HG03103 (cell line): ENCODE measurements around the gene SNORC.

ENCODE experiments used
- ATAC-seq: cut with Tn5 transposase; IDR thresholded peaks from one replicate; pipeline ENCODE4 v1.9.1; 2021; ENCODE audit warnings: low read depth; ENCODE audit not compliant: unreplicated experiment

Gene SNORC

DNA sequence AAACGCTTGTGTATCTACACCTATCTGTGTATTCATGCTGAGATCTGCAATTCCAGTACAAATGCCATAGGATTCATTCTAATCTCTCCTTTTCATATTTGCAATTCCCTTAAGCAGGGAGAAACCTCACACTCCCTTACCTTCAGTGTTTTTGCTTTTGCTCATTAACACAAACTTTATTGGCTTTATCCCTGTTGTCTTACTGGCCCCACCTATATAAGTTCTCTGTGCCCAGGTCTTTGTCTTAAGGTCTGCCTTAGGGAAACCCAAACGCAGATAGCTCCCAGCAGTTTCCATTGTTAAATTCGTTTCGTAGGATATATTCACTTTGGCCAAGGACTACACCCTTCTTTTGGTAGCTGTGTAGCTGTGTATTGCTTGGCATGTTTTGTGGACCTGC lies 4.0 kb upstream of the SNORC start:
- no peak for ATAC-seq

- no peak for ATAC-seq
These were observed 686 bp upstream of the SNORC start for GRCh38 chr2:232869138-232870017.

DNA sequence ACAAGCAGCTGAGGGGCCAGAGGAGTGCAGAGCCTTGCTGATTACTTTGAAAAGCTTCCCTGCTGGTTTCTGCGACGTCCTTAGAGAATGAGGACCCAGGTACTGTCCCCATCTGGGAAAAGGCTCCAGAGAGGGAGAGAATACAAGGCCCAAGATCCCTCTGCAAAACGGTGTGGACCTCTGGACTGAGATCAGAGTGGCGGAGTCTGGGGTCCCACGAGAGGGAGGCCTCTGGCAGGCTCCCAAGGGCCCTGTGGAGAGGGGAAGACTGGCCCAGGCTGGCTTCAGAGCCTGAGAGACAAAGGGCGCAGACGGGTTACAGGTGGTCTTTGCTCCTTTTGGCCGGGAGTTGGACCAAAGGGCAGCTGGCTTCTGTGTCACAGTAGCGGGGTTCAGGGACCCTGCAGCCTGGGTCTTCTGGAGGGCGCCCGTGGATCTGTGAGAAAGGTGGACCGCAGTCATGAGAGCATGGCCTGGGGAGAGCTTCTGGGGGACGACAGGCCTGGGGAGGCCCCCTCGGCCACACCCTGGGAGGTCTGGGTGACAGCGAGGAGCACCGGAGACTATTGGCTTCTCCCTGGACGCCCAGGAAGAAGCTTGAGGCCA lies 805 bp downstream of the SNORC start:
- ATAC-seq, result no peak

DNA sequence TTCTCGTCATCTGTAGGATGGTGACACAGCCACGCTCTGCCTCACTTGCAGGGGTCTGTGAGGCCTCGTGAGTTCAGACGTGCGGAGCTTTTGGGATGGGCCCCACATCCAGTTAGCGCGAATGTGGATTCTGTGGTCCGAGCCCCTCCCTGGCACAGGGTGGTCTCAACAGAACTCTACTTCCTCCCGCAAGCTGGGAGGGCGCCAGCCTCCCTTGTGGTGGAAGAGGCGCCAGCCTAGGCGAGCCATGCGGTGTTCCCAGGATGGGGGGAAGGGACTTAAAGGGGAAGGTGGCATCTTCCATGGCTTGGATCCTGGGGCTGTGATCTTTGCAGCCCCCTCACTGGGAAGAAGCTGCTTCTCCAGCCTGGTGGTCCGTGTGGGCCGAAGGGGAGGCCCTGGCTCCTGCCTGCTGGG lies 1.4 kb downstream of the SNORC start:
- ATAC-seq, result no peak

GRCh38 chr2:232871835-232872736 lies 2.0 kb downstream of the SNORC start:
- ATAC-seq, result no peak

DNA sequence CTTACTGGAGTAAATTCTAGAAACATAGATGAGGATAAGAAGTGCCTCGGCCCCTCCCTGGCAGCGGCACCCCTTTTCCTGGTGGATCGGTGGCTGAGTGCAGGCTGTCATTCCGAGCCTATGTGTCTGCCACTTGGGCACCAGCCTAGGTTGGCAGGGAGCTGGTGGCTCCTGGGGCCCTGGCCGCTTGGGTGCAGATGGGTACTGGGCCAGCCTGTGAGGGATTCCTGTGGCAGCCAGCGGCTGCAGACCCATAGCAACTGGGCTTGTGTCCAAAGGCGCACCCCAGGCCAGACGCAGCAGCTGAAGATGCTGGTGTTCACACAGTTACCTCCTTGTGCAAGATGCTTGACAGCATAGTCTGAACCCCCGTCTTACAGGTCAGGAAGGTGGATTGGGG lies 2.8 kb downstream of the SNORC start:
- ATAC-seq, result no peak

- no peak for ATAC-seq
These were observed 3.3 kb downstream of the SNORC start for GRCh38 chr2:232873292-232873908.

GRCh38 chr2:232873909-232874641 lies 4.0 kb downstream of the SNORC start:
- no peak for ATAC-seq

GRCh38 chr2:232874677-232875223 lies 4.7 kb downstream of the SNORC start:
- ATAC-seq, result no peak

DNA sequence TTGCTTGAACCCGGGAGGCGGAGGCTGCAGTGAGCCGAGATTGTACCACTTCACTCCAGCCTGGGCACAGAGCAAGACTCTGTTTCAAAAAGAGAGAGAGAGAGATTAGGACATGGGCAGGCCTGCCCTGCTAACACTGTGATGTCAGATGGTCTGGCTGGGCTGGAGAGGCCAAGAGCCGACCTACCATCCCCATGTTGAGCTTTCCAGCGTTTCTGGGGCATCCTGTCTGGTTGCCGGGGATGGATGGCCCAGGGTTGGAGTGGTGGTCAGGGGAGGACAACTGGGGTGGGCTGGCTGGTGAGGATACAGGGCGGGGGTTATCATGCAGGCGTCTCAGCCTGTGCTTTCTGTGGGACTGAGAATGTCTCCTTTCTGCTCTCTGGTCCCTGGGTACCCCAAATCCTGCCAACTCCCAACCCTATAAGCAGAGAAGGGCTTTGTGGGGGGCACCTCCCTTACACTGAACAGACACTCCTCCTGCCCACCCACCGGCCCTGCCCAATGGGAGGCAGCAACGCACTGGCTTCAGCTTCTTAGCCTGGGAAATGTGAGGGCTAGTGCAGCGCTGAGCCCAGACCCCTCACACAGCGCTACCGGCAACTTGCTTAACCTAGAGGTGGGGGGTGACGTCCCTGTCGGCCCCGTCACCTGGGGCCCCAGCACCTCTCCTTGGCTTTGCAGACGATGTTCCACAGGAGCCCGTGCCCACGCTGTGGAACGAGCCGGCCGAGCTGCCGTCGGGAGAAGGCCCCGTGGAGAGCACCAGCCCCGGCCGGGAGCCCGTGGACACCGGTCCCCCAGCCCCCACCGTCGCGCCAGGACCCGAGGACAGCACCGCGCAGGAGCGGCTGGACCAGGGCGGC lies 5.4 kb downstream of the SNORC start:
- ATAC-seq, result no peak

GRCh38 chr2:232876161-232876977 lies 6.3 kb downstream of the SNORC start:
- ATAC-seq, result no peak

- ATAC-seq, result no peak
These were observed 6.9 kb downstream of the SNORC start for GRCh38 chr2:232876978-232877441.

DNA sequence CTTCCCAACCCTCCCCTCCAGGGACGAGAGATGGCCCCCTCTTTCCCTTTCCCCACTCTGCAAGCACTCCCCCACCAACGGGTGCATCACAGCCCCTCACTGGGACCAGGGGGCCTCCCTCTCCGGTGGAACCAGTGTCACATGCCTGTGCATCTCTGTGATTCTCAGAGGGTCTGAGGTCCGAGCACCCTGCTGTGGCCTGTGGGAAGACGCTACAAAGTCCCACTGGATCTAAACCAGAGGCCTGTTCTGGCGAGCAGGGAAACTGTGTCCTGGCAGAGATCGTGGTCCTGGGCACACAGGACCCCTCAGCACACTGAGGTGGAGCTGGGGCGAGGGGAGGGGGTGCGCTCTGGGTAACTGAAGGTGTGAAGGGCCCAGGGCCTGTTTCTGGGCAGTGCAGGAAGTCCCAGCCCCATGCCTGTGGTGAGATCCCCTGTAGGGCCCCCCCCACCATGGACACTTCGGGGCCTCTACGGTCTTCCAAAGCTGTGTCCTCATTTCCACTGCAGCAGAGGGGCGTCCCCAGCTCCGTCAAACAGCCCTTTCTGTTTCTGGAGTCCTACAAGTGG lies 8.0 kb downstream of the SNORC start:
- no peak for ATAC-seq

- no peak for ATAC-seq
These were observed 9.0 kb downstream of the SNORC start for GRCh38 chr2:232878855-232879617.

DNA sequence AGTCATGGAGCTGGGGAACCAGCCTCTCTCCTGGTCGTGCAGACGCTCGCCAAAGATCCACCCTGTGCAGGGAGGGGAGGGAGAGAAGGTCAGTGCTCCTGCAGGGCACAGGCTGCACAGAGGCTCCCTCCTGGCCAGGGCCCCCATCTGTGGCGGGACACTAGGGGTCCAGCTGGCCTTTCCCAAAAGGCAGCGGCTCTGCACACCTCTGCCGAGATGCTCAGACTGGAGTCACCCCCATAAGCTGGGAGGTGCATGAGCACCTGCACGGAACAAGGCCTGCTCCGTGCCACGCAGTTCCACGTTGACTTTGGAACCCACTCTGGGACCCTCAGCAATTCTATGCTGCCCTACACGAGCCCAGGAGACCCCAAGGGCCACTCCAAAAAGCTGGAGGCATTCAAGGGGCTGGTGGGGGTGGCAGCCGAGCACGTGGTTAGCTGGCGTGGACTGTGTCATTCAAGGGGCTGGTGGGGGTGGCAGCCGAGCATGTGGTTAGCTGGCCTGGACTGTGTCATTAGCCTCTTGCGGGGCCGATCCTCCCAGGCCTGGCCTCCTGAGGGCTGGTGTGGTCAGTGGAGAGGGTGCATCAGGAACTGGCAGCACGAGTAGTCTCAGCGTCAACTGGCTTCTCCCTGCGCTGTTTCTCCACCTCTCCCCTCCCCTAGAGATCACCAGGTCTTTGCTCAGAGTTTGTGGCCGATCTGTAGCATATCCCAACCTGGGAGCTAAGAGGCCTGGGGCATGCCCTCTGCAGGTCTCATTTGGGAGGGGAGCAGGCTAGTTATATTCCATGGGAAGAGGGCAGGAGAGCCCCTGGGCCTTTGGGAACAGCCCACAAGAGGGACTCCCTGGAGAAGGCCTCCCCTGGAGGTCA lies 9.8 kb downstream of the SNORC start:
- no peak for ATAC-seq
